ENCODE measurements around the gene CCDC9B.

CCDC9B gene

DNA sequence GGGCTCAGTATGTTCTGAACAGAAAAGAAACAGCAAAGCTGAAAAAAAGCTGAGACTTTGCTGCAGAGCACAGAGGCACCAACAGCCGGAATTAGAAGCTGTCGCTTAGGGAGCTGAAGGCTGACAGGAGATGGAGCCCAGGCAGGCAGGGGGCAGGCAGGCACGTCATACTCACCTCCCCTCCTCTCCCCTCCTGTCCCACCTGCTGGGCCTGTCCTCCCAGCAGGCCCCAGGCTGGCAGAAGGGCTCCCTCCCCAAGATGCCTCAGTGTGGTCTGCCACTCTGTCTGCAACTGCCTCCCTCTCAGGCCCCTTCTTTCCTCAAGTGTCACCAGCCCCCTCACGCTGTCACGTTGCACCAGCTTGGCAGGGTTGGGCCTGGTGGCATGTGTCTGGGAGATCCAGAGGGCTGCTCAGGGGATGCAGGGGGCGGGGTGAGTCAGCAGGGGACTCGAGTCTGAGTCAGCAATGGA lies 54.6 kb downstream of the CCDC9B start:
- no peak for DNase-seq

- no peak for DNase-seq
These were observed 55.2 kb downstream of the CCDC9B start for GRCh38 chr15:40285554-40286011.

- no peak for DNase-seq
These were observed 55.6 kb downstream of the CCDC9B start for GRCh38 chr15:40285151-40285550.

- no peak for DNase-seq
These were observed 57.0 kb downstream of the CCDC9B start for GRCh38 chr15:40283615-40284300.

GRCh38 chr15:40282869-40283614 lies 57.7 kb downstream of the CCDC9B start, which contains the start of gene ANKRD63:
Gene ANKRD63 (minus strand): TSS chr15:40283064. CDS start chr15:40282586, 478 bp downstream.
- DNase-seq, result no peak

- peak; percentile 26 for DNase-seq
These were observed 58.4 kb downstream of the CCDC9B start for GRCh38 chr15:40282147-40282868.

DNA sequence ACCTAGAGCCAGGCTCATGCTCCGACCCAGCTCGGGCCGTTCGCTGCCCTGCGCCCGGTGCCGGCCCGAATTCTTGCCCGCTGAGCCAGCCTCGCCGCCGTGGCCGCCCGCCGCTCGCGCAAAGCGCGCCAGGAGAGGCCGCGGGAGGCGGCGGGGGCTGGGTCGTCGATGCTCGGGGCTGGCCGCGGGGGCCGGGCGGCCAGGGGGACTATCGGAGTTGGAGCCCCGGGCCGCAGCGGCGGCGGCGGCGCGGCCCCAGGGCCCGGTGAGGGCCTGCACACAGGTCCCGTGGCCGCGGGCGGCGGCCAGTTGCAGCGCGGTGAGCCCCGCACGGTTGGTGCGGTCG lies 59.0 kb downstream of the CCDC9B start:
- DNase-seq, result no peak

Data from CD4-positive, alpha-beta T cell treated with Interleukin-4 for 4 hours (primary cell).